Body of pancreas (tissue), 4 donors: ENCODE results near the gene PLA2R1.
A peak's percentile ranks its signal among the peaks of the same experiment; 100 is the strongest.

Source experiments
- POLR2A ChIP-seq, 3 donors: fragments of 450-650 bp; IDR thresholded peaks; one replicate each; pipeline ENCODE4 v1.6.1; 2016; ENCODE audit warnings: antibody characterized with exemption in 3 of 3, mild to moderate bottlenecking in 2 of 3
- TF ChIP-seq, protein P1 (sequence below), 7 experiments: fragments of 450-650 bp in 4 of 7; fragments of 200-600 bp in 3 of 7; sonication (generic) in 3 of 7; IDR thresholded peaks; one replicate each; pipeline ENCODE4 v1.5.1; 2016 to 2019; ENCODE audit warnings: antibody characterized with exemption in 7 of 7

DNA sequence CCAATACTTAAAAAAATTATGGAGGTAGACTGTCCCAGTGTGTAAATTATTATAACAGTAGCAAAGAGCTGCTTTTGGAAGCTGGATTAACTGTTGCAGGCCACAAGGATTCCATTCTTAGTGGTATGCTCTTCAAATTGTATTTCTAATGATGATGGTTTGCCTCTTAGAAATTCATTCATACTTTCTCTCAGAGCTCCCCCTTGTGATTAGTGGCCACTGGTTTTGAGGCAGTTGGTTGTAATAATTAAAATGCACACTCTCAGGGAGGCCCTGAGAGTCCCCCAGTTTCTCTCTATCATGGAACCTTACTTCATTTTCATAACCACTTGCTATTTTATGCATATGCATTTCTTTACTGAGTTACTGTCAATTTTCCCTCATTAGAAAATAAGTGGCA, 122.5 kb downstream of the PLA2R1 start:
- TF ChIP-seq, protein P1, sequence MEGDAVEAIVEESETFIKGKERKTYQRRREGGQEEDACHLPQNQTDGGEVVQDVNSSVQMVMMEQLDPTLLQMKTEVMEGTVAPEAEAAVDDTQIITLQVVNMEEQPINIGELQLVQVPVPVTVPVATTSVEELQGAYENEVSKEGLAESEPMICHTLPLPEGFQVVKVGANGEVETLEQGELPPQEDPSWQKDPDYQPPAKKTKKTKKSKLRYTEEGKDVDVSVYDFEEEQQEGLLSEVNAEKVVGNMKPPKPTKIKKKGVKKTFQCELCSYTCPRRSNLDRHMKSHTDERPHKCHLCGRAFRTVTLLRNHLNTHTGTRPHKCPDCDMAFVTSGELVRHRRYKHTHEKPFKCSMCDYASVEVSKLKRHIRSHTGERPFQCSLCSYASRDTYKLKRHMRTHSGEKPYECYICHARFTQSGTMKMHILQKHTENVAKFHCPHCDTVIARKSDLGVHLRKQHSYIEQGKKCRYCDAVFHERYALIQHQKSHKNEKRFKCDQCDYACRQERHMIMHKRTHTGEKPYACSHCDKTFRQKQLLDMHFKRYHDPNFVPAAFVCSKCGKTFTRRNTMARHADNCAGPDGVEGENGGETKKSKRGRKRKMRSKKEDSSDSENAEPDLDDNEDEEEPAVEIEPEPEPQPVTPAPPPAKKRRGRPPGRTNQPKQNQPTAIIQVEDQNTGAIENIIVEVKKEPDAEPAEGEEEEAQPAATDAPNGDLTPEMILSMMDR (IDR thresholded peaks at IDR 0.05), result peak in 1 of 7 experiments; percentile 3
- no peak for TF ChIP-seq POLR2A (IDR thresholded peaks at IDR 0.05)
